Keratinocyte (primary cell): Measurements from ENCODE around the gene RBM6. TPM values are rescaled to one million over a fixed set of nuclear protein-coding genes. Genes with fewer than 3 reads are reported as not detected.

Source experiments
- DNase-seq: peaks from one replicate; pipeline ENCODE4 v3.0.0-alpha.2; 2011; ENCODE audit warnings: low read depth, missing footprints, low spot score
- FAIRE-seq: peaks from 2 replicates; lab custom pipeline; 2011; peaks lifted over from hg19 to GRCh38; lab: Jason Lieb, UNC
- H2AFZ ChIP-seq: 2 replicates; pipeline ENCODE4 v1.6.0; 2012; ENCODE audit warnings: low read length, control low read depth, inconsistent platforms; ENCODE audit not compliant: control insufficient read depth
- H3K27ac ChIP-seq: 2 replicates; pipeline ENCODE4 v1.5.1; 2011; ENCODE audit warnings: low read length; ENCODE audit not compliant: control insufficient read depth, insufficient read depth
- H3K27me3 ChIP-seq: 3 replicates; pipeline ENCODE4 v1.6.0; 2011; ENCODE audit warnings: low read length; ENCODE audit not compliant: control insufficient read depth, insufficient read depth; ENCODE audit errors: extremely low read depth
- H3K36me3 ChIP-seq, 2 experiments: 2 replicates in 1 of 2; 3 replicates in 1 of 2; pipeline ENCODE4 v1.5.1; 2011; ENCODE audit warnings: low read length in 2 of 2, mild to moderate bottlenecking in 1 of 2; ENCODE audit not compliant: control insufficient read depth in 2 of 2, insufficient read depth in 2 of 2; ENCODE audit errors: extremely low read depth in 1 of 2
- H3K4me1 ChIP-seq: 3 replicates; pipeline ENCODE4 v1.5.1; 2011; ENCODE audit warnings: low read length; ENCODE audit not compliant: control insufficient read depth, insufficient read depth; ENCODE audit errors: extremely low read depth
- H3K4me2 ChIP-seq: 3 replicates; pipeline ENCODE4 v1.6.0; 2011; ENCODE audit warnings: low read depth, low read length; ENCODE audit not compliant: control insufficient read depth, insufficient read depth; ENCODE audit errors: extremely low read depth
- H3K4me3 ChIP-seq, 3 experiments: fragments of 200-600 bp in 1 of 3; sonication (generic) in 1 of 3; 2 replicates in 2 of 3; 3 replicates in 1 of 3; pipeline ENCODE4 v1.5.1; 2011 to 2016; ENCODE audit warnings: low read length in 3 of 3, mild to moderate bottlenecking in 3 of 3, control low read depth in 2 of 3, inconsistent platforms in 1 of 3, low read depth in 1 of 3, mixed read lengths in 1 of 3, mixed run types in 1 of 3, moderate library complexity in 1 of 3; ENCODE audit not compliant: control insufficient read depth in 2 of 3, insufficient read depth in 2 of 3; ENCODE audit errors: extremely low read depth in 1 of 3
- H3K79me2 ChIP-seq: 2 replicates; pipeline ENCODE4 v1.6.0; 2012; ENCODE audit warnings: low read length; ENCODE audit not compliant: control insufficient read depth, insufficient read depth
- H3K9ac ChIP-seq: 3 replicates; pipeline ENCODE4 v1.6.0; 2011; ENCODE audit warnings: low read length; ENCODE audit not compliant: control insufficient read depth, insufficient read depth; ENCODE audit errors: extremely low read depth
- H3K9me1 ChIP-seq: 3 replicates; pipeline ENCODE4 v1.6.0; 2011; ENCODE audit warnings: low read length; ENCODE audit not compliant: control insufficient read depth, insufficient read depth; ENCODE audit errors: extremely low read depth
- H3K9me3 ChIP-seq: 2 replicates; pipeline ENCODE4 v1.5.1; 2012; ENCODE audit warnings: low read depth, low read length; ENCODE audit not compliant: control insufficient read depth
- H4K20me1 ChIP-seq: 3 replicates; pipeline ENCODE4 v1.6.0; 2011; ENCODE audit warnings: low read length; ENCODE audit not compliant: control insufficient read depth, insufficient read depth; ENCODE audit errors: extremely low read depth
- CTCF ChIP-seq, 3 experiments: IDR thresholded peaks in 1 of 3; conservative IDR thresholded peaks in 1 of 3; optimal IDR thresholded peaks in 1 of 3; 2 replicates in 2 of 3; 3 replicates in 1 of 3; pipeline versions ENCODE3 to v1.5.1; 2011; ENCODE audit warnings: low read length in 3 of 3, mild to moderate bottlenecking in 3 of 3, moderate library complexity in 2 of 3, control low read depth in 1 of 3, inconsistent platforms in 1 of 3; ENCODE audit not compliant: insufficient read depth in 2 of 3; ENCODE audit errors: extremely low read depth in 1 of 3
- EZH2 ChIP-seq: IDR thresholded peaks from one replicate; pipeline ENCODE4 v1.6.1; 2012; ENCODE audit warnings: inconsistent platforms, mild to moderate bottlenecking, low read length, moderate library complexity
- dilution Hi-C: fragments of 300-500 bp; cut with MboI; formaldehyde crosslinking; loops from one replicate; pipeline ENCODE4 v1.7.0; 2020; ENCODE audit warnings: low sequenced_read_pairs; ENCODE audit not compliant: extremely low pct_ligation_motif_present
- polyA minus RNA-seq, 3 experiments: library from RNA; depleted of rRNA, polyadenylated mRNA; stranded (reverse); fragments of >200 nt; gene quantifications; 1 replicate in 1 of 3; 2 replicates in 1 of 3; 3 replicates in 1 of 3; pipeline ENCODE4 v1.2.3, GENCODE V29; 2011
- polyA plus RNA-seq, 5 experiments: library from polyadenylated mRNA; depleted of rRNA in 3 of 5; stranded (reverse) in 3 of 5; stranded (forward) in 1 of 5; unstranded in 1 of 5; fragments of >200 nt; gene quantifications; 1 replicate in 1 of 5; 2 replicates in 3 of 5; 3 replicates in 1 of 5; pipeline versions ENCODE4 v1.2.1 to v1.2.3, GENCODE V29; 2011 to 2012; ENCODE audit warnings: missing spikeins in 2 of 5, low read depth in 1 of 5, low replicate concordance in 1 of 5

RBM6 gene
- polyA plus RNA-seq (34.3 to 43.2 TPM (median 36.4 TPM) in 3 replicates), polyA minus RNA-seq (16.3 to 42.3 TPM (median 16.9 TPM) in 3 replicates)
- 73.6 TPM for polyA plus RNA-seq (2011; ENCODE audit: low read depth)
- polyA plus RNA-seq (2011; cell fraction: cytosol; rRNA removed), result 20.5 and 27.8 TPM in 2 replicates
- polyA plus RNA-seq (2011; cell fraction: nucleus; rRNA removed), result 128 and 131 TPM in 2 replicates
- polyA plus RNA-seq (2012; ENCODE audit: low replicate concordance), result 33.0 and 37.4 TPM in 2 replicates
- 15.2 TPM for polyA minus RNA-seq (2011; cell fraction: cytosol; rRNA and poly(A)+ RNA removed)
- 29.2 and 61.6 TPM in 2 replicates for polyA minus RNA-seq (2011; cell fraction: nucleus; rRNA and poly(A)+ RNA removed)

- no peaks in the 10 kb centered on the region for H3K9me1 ChIP-seq
- peaks cover 4% of the 10 kb centered on the region for H4K20me1 ChIP-seq
- H3K9ac ChIP-seq, result peak within 1 kb of the TSS; percentile 91
- H3K4me3 ChIP-seq, result peak within 1 kb of the TSS; percentile 58 to 96 (median 93)
- peaks cover 46% of the 10 kb centered on the region for H3K79me2 ChIP-seq
- H3K4me2 ChIP-seq, result peak within 1 kb of the TSS; percentile 74
- dilution Hi-C loops, result no loop called here
- DNase-seq (peak; percentile 72), FAIRE-seq (peak; percentile 77)
- peak within 1 kb of the TSS; percentile 80 for H3K27ac ChIP-seq
- no peaks in the 10 kb centered on the region for H3K36me3 ChIP-seq
- TF ChIP-seq EZH2, result no peak
- no peak for TF ChIP-seq CTCF (optimal IDR thresholded peaks at IDR 0.05 in 1 of 3, IDR thresholded peaks at IDR 0.05 in 1 of 3, conservative IDR thresholded peaks at IDR 0.05 in 1 of 3; ENCODE audit: extremely low read depth in 1 of 3, insufficient read depth in 2 of 3, low read length in 3 of 3)
- peaks cover 4% of the 10 kb centered on the region for H3K4me1 ChIP-seq
- no peaks in the 10 kb centered on the region for H3K9me3 ChIP-seq
- H2AFZ ChIP-seq, result peak within 1 kb of the TSS; percentile 90
- no peaks in the 10 kb centered on the region for H3K27me3 ChIP-seq
Observed at GRCh38 chr3:49939858-49940666, at the start of gene RBM6. TSS of gene RBM6 (plus strand) at chr3:49940150. CDS start at chr3:49962642, 22,492 bp downstream.

- Histone ChIP-seq H3K27me3 (no peaks in the 10 kb centered on the region), H2AFZ (no peak overlapping the region), H3K79me2 (peaks cover 51% of the 10 kb centered on the region), H3K9ac (no peak overlapping the region), H3K27ac (no peak overlapping the region), H3K9me1 (peaks cover 5% of the 10 kb centered on the region), H3K36me3 (peaks cover 50 to 56% of the 10 kb centered on the region in 2 experiments), H3K4me1 (peaks cover 21% of the 10 kb centered on the region), H3K9me3 (no peaks in the 10 kb centered on the region), H4K20me1 (peaks cover 3% of the 10 kb centered on the region), H3K4me3 (no peak overlapping the region), H3K4me2 (no peak overlapping the region)
- no peak for TF ChIP-seq CTCF (optimal IDR thresholded peaks at IDR 0.05 in 1 of 3, IDR thresholded peaks at IDR 0.05 in 1 of 3, conservative IDR thresholded peaks at IDR 0.05 in 1 of 3; ENCODE audit: extremely low read depth in 1 of 3, insufficient read depth in 2 of 3, low read length in 3 of 3)
- no peak for TF ChIP-seq EZH2
- DNase-seq (no peak), FAIRE-seq (no peak)
- dilution Hi-C loops, result no loop called here
Observed at GRCh38 chr3:49895791-49896190, 44.2 kb upstream of the RBM6 start.
